Nephron (organoid): ENCODE results near the gene RUNDC3A.
"Not testable (repeated sequence)": the region's sequence is repeated elsewhere in the genome, so short reads cannot be mapped to it uniquely, and the experiment has no call there.

Source experiments
- H3K27ac Mint-ChIP-seq, 3 experiments: 2 replicates each; pipeline ENCODE4 v1.8.0; 2020; ENCODE audit warnings: mixed read lengths in 3 of 3, mild to moderate bottlenecking in 2 of 3, moderate library complexity in 1 of 3
- H3K27me3 Mint-ChIP-seq: 2 replicates; pipeline ENCODE4 v1.8.0; 2021; ENCODE audit warnings: low read depth, mild to moderate bottlenecking, moderate library complexity, mixed read lengths
- H3K36me3 Mint-ChIP-seq: 2 replicates; pipeline ENCODE4 v1.8.0; 2020; ENCODE audit warnings: low read depth, mixed read lengths
- H3K4me1 Mint-ChIP-seq: 2 replicates; pipeline ENCODE4 v1.8.0; 2020; ENCODE audit warnings: mixed read lengths
- H3K4me3 Mint-ChIP-seq, 3 experiments: 2 replicates each; pipeline ENCODE4 v1.8.0; 2020; ENCODE audit warnings: mild to moderate bottlenecking in 3 of 3, mixed read lengths in 3 of 3, moderate library complexity in 2 of 3
- H3K9me3 Mint-ChIP-seq: 2 replicates; pipeline ENCODE4 v1.8.0; 2020; ENCODE audit warnings: mixed read lengths
- TF ChIP-seq, protein P1 (sequence below), 3 experiments: fragments of 200-600 bp; sonication (generic); IDR thresholded peaks; one replicate each; pipeline ENCODE4 v1.5.0; 2021; ENCODE audit warnings: antibody characterized with exemption in 3 of 3; ENCODE audit not compliant: unreplicated experiment in 3 of 3

Gene RUNDC3A

DNA sequence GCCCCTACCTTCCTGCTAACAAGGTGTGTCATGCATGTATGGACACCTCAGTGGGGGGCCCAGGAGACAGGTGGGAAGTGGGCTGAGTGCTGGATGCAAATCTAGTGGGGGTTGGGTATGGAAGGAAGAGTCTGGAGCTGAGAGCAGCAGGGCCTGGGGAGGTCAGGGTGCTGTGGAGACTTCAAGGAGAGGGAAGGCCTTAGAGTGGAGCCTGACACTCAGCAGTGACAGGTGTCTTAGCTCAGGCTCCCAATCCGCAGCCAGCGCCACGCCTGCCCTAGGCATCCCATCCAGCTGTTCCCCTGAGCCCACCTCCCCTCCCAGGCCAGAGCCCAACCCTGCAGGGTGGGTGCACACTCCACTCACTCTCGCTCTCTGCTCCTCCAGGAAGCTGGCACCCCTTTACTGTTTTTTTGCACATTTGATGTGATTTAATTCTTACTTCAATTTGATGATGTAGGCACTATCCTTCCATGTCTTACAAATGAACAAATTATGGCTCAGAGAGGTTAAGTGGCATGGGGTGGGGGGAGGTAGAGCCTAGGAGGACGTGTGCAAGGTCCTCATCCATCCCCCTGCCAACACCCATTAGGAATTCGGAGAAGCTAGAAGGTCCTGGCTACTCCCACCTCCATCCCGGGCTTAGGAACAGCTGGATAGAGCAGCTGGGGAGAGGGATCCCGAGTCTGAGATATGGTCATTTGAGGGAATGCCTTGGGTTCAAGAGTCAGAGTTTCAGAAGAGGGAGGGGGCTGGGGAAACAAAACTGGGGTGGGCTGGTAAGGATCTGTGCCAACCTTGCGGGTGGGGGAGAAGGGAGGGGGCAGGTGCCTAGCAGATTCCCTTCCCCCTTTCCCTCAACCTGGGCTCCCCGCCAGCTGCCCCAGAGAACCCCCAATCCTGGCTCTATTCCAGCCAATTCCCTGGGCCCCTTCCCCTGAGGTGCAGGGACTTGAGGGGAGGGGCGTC, 53.2 kb downstream of the RUNDC3A start:
- TF ChIP-seq, protein P1, sequence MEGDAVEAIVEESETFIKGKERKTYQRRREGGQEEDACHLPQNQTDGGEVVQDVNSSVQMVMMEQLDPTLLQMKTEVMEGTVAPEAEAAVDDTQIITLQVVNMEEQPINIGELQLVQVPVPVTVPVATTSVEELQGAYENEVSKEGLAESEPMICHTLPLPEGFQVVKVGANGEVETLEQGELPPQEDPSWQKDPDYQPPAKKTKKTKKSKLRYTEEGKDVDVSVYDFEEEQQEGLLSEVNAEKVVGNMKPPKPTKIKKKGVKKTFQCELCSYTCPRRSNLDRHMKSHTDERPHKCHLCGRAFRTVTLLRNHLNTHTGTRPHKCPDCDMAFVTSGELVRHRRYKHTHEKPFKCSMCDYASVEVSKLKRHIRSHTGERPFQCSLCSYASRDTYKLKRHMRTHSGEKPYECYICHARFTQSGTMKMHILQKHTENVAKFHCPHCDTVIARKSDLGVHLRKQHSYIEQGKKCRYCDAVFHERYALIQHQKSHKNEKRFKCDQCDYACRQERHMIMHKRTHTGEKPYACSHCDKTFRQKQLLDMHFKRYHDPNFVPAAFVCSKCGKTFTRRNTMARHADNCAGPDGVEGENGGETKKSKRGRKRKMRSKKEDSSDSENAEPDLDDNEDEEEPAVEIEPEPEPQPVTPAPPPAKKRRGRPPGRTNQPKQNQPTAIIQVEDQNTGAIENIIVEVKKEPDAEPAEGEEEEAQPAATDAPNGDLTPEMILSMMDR (IDR thresholded peaks at IDR 0.05; ENCODE audit: unreplicated experiment in 3 of 3), result no peak
- H3K36me3 Mint-ChIP-seq, result peaks cover 20% of the 10 kb centered on the region
- H3K27ac Mint-ChIP-seq, result peak overlapping the region; percentile 66 to 92 (median 89)
- peaks cover 10% of the 10 kb centered on the region for H3K27me3 Mint-ChIP-seq
- H3K9me3 Mint-ChIP-seq, result no peaks in the 10 kb centered on the region
- peak overlapping the region; percentile 90 to 94 (median 93) for H3K4me3 Mint-ChIP-seq
- H3K4me1 Mint-ChIP-seq, result peaks cover 44% of the 10 kb centered on the region

DNA sequence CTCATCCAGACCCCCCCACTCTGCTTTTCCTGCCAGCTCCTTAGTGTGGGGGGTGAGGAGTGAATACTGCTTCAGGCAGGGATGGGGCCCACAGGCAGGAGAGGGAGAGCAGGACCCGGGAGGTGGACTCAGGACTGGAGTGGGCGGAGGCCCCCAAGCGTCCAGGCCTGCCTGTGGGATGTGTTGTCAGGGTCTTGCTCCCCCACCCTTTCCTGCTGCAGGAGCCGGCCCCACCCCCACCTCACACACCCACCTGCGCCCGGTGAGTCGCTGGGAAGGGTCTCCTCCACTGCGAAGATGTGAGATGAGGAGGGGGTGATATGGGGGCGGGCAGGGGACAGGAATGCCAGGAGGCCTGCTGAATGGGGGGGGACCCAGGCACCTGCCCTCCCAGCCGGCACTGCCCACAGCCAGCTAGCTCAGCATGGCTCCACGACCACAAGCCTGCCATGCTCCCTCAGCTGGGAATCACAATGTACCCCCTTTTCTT, 54.1 kb downstream of the RUNDC3A start:
- peak overlapping the region; percentile 90 to 94 (median 93) for H3K4me3 Mint-ChIP-seq
- TF ChIP-seq, protein P1 (IDR thresholded peaks at IDR 0.05; ENCODE audit: unreplicated experiment in 3 of 3), result no peak
- peaks cover 45% of the 10 kb centered on the region for H3K4me1 Mint-ChIP-seq
- peaks cover 17% of the 10 kb centered on the region for H3K36me3 Mint-ChIP-seq
- peak overlapping the region; percentile 66 to 92 (median 89) for H3K27ac Mint-ChIP-seq
- no peaks in the 10 kb centered on the region for H3K9me3 Mint-ChIP-seq
- peaks cover 17% of the 10 kb centered on the region for H3K27me3 Mint-ChIP-seq

DNA sequence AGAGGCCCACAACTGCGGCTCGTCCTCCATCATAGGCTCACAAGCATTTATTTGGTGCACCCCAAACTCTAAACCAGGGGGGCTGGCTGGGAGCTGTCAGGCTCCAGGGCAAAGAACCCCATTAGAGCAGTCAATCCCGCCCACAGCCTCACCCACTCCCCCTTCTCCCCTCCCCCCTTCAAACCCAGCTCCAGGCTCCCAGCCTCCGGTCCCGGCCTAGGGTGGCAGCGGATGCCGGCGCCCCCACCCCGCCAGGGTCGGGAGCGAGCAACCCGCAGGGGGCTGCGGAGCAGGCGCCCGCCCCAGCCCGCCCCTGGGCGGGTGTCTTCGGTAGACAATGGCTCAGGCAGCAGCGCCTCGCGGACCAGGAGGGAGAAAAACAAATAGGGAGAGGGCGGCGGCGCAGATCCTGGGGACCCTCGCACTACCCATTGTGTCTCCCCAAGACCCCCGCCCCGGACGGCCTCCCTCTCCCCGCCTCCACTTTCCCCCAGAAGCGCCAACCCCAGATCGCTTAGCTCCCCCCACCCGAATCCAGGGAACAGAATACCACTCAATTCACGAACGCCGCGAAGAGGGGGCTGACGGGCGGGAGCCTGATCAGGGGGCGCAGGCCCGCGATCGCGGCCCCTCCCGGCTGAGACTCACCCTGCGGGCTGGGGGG, 54.7 kb downstream of the RUNDC3A start:
- Mint-ChIP-seq H3K27me3 (peaks cover 17% of the 10 kb centered on the region), H3K9me3 (no peaks in the 10 kb centered on the region), H3K4me1 (peaks cover 43% of the 10 kb centered on the region), H3K27ac (peak overlapping the region; percentile 82 to 92 (median 89)), H3K36me3 (peaks cover 13% of the 10 kb centered on the region), H3K4me3 (peak overlapping the region; percentile 90 to 94 (median 93))
- TF ChIP-seq, protein P1 (IDR thresholded peaks at IDR 0.05; ENCODE audit: unreplicated experiment in 3 of 3), result no peak

DNA sequence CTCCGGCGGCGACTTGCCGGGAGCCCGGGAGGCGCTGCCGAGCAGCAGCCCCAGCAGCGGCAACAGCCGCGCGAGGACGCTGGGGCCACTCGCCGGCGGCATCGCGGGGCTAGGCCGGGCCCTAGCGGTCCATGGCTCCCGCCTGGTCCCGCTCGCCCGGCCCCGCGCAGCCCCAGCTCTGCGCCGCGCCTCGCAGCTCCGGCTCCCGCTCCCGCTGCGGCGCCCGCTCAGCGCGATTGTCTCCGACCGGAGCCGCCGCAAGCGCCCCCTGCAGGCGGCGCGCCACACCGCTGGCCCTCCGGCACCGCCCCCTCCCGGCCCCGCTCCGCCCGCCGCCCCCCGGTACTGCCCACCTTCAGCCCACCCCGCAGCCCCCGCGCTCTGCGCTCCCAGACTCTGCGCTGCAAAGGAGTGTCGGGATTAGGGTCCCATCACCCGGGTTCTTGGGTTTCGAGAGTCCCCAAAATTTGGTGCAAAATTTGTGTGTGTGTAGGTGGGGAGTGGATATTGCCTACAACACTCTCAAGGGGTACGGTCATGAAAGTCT, 55.3 kb downstream of the RUNDC3A start, which contains the start of gene FAM171A2:
FAM171A2 (minus strand) TSS at position 241 of the 547 bp plus-strand sequence; CDS start at position 102, 139 bp downstream.
- Mint-ChIP-seq H3K4me3 (peak within 1 kb of the TSS; percentile 90 to 95 (median 94)), H3K27me3 (peaks cover 17% of the 10 kb centered on the region), H3K36me3 (peaks cover 11% of the 10 kb centered on the region), H3K27ac (peak within 1 kb of the TSS; percentile 85 to 92 (median 89)), H3K4me1 (peaks cover 38% of the 10 kb centered on the region), H3K9me3 (no peaks in the 10 kb centered on the region)
- TF ChIP-seq, protein P1 (IDR thresholded peaks at IDR 0.05; ENCODE audit: unreplicated experiment in 3 of 3), result peak; percentile 70 to 93 (median 70)

DNA sequence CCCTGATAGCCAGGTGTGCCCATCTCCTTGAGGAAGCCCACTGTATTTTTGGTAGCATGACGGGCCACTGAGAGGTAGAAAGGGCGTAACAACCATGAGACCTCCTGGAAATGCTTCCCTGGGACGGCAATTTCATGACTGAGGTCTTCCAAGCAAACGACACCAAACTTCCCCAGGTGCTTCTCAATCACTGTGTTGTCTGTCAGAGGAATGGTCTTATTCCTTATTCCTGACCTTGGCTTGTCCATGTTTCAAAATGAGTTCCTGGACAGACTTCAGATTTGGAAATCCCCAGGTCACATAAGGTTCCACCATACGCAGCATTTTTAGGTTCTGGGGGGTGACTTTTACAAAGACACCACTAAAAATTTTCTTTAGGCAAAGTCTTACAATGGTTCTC, 56.6 kb downstream of the RUNDC3A start:
- H3K36me3 Mint-ChIP-seq, H3K9me3 Mint-ChIP-seq: not testable (repeated sequence)
- H3K4me3 Mint-ChIP-seq, result peak overlapping the region; percentile 86 to 95 (median 94)
- H3K27ac Mint-ChIP-seq, result peak overlapping the region in 2 of 3 experiments; percentile 15 to 56
- peaks cover 17% of the 10 kb centered on the region for H3K27me3 Mint-ChIP-seq
- peaks cover 33% of the 10 kb centered on the region for H3K4me1 Mint-ChIP-seq
